Measurements from ENCODE around the gene DNAJB13. TPM values are rescaled to one million over a fixed set of nuclear protein-coding genes. Genes with fewer than 3 reads are reported as not detected.

Gene DNAJB13
- polyA plus RNA-seq, 1 of the 3 experiments (the other 2 are of a cell fraction): 0.51 TPM

- H3K79me2 ChIP-seq (ENCODE audit: insufficient read depth): no peaks in the 10 kb centered on the region
- no peak overlapping the region for H3K4me2 ChIP-seq
- H3F3A ChIP-seq (replicated peaks; ENCODE audit: insufficient read depth): no peaks in the 10 kb centered on the region
- H4K20me1 ChIP-seq (ENCODE audit: insufficient read depth): no peaks in the 10 kb centered on the region
- H3K9me2 ChIP-seq: no peaks in the 10 kb centered on the region
- no peaks in the 10 kb centered on the region for H3K9me3 ChIP-seq
- no peak overlapping the region for H3K9ac ChIP-seq
- H2AFZ ChIP-seq (ENCODE audit: low read depth): no peak overlapping the region
- DNase-seq: no peak
- WGBS (ENCODE audit: low lambda C conversion rate): 80% methylated on average over 9 of the region's 9 CpGs
- ChIA-PET POLR2A (interaction anchor here (1.1 kb wide), 1 partner anchor 36 kb away, joined by 3 read pairs; the partner anchor contains the start of gene UCP2), CTCF (interaction anchor here (1.3 kb wide), 1 partner anchor 37 kb away, joined by 3 read pairs; no protein-coding TSS in a partner anchor)
- H3K4me3 ChIP-seq (ENCODE audit: low read depth in 2 of 2, low read length in 1 of 2): no peak overlapping the region
- H3K4me1 ChIP-seq (ENCODE audit: control insufficient read depth in 1 of 2, insufficient read depth in 2 of 2, low read depth in 1 of 2, low read length in 1 of 2): no peaks in the 10 kb centered on the region
- no peak for TF ChIP-seq TEAD4 (IDR thresholded peaks at IDR 0.05; ENCODE audit: borderline replicate concordance, insufficient read depth)
- H3K36me3 ChIP-seq (replicated peaks in 1 of 2; ENCODE audit: control insufficient read depth in 1 of 2, insufficient read depth in 2 of 2, low read length in 1 of 2): peaks cover 10 to 47% of the 10 kb centered on the region in 2 experiments
- no peaks in the 10 kb centered on the region for H3K27me3 ChIP-seq (ENCODE audit: insufficient read depth)
- no peak overlapping the region; a peak in 1 of 4 replicates for H3K27ac ChIP-seq (ENCODE audit: low read depth in 2 of 2, low read length in 1 of 2)
These were observed 67.6 kb downstream of the DNAJB13 start for GRCh38 chr11:74018331-74019005.

DNA sequence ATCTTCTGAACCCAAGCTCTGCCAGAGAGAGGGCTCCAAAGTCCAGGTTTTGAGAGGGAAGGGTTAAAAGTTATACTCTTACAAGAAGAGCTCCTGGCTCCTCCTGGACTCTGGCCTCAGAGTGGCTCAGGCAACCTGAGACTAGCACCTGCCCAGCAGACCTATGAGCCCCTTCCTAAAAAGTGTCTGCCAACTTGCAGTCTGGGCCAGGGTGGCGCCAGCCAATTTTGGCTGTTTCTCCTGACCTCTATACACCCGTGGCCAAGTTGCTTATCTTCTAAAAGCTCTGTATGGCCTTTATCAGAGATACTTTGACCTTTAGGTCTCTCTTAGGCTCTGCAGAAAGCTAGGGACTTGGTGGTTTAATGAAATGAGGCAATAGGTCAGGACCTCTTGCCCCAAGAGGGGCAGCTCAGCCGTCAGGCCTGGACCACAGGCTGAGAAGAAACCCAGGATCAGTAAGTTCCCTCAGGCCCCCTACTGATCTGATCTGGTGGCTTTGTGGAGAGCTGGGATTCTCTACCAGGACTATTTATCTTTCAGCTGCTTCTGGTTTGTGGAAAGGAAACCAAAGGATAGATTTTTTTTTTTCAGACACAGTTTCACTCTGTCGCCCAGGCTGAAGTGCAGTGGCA is 68.4 kb downstream of the DNAJB13 start:
- Histone ChIP-seq H4K20me1 (ENCODE audit: insufficient read depth) (no peaks in the 10 kb centered on the region), H3F3A (replicated peaks; ENCODE audit: insufficient read depth) (no peaks in the 10 kb centered on the region), H3K27me3 (ENCODE audit: insufficient read depth) (no peaks in the 10 kb centered on the region), H3K9ac (no peak overlapping the region), H3K4me2 (no peak overlapping the region), H3K79me2 (ENCODE audit: insufficient read depth) (no peaks in the 10 kb centered on the region), H3K9me3 (no peaks in the 10 kb centered on the region), H2AFZ (ENCODE audit: low read depth) (no peak overlapping the region), H3K9me2 (no peaks in the 10 kb centered on the region), H3K4me1 (ENCODE audit: control insufficient read depth in 1 of 2, insufficient read depth in 2 of 2, low read depth in 1 of 2, low read length in 1 of 2) (peaks cover 0 to 3% of the 10 kb centered on the region in 2 experiments; a peak in 1 of 4 replicates), H3K27ac (ENCODE audit: low read depth in 2 of 2, low read length in 1 of 2) (no peak overlapping the region), H3K36me3 (replicated peaks in 1 of 2; ENCODE audit: control insufficient read depth in 1 of 2, insufficient read depth in 2 of 2, low read length in 1 of 2) (peaks cover 10 to 47% of the 10 kb centered on the region in 2 experiments), H3K4me3 (ENCODE audit: low read depth in 2 of 2, low read length in 1 of 2) (no peak overlapping the region)
- POLR2A ChIA-PET: interaction anchor here (1.1 kb wide), 1 partner anchor 37 kb away, joined by 3 read pairs; the partner anchor contains the start of gene UCP2
- CTCF ChIA-PET: interaction anchor here (1.3 kb wide), 1 partner anchor 37 kb away, joined by 3 read pairs; no protein-coding TSS in a partner anchor
- DNase-seq: no peak
- TF ChIP-seq EZH2phosphoT487 (IDR thresholded peaks at IDR 0.05; ENCODE audit: borderline replicate concordance, low read depth) (no peak), FOXM1 (IDR thresholded peaks at IDR 0.05; ENCODE audit: low read depth) (no peak), RAD21 (IDR thresholded peaks at IDR 0.05; ENCODE audit: low read length) (no peak), SIN3A (IDR thresholded peaks at IDR 0.05; ENCODE audit: borderline replicate concordance, low read depth, low read length) (no peak), YY1 (IDR thresholded peaks at IDR 0.05; ENCODE audit: low read depth) (no peak), REST (IDR thresholded peaks at IDR 0.05; ENCODE audit: low read depth, low read length) (no peak), EP300 (IDR thresholded peaks at IDR 0.05; ENCODE audit: borderline replicate concordance in 1 of 2, low read depth in 1 of 2, low read length in 1 of 2) (no peak), GABPA (IDR thresholded peaks at IDR 0.05; ENCODE audit: low read depth) (no peak), POLR2AphosphoS5 (IDR thresholded peaks at IDR 0.05; ENCODE audit: low read depth, low read length) (no peak), FOXJ3 (CRISPR knock-in tag; IDR thresholded peaks at IDR 0.05) (no peak), JUND (IDR thresholded peaks at IDR 0.05) (no peak), GATA2 (CRISPR knock-in tag; IDR thresholded peaks at IDR 0.05) (no peak), CHD2 (IDR thresholded peaks at IDR 0.05; ENCODE audit: low read length, partially characterized antibody) (no peak), RCOR1 (IDR thresholded peaks at IDR 0.05; ENCODE audit: low read length) (no peak), SMC3 (IDR thresholded peaks at IDR 0.05; ENCODE audit: low read depth, low read length) (no peak), NFIC (IDR thresholded peaks at IDR 0.05; ENCODE audit: borderline replicate concordance) (no peak), NRF1 (IDR thresholded peaks at IDR 0.05; ENCODE audit: low read depth, low read length) (no peak)
- TF ChIP-seq, protein P1, sequence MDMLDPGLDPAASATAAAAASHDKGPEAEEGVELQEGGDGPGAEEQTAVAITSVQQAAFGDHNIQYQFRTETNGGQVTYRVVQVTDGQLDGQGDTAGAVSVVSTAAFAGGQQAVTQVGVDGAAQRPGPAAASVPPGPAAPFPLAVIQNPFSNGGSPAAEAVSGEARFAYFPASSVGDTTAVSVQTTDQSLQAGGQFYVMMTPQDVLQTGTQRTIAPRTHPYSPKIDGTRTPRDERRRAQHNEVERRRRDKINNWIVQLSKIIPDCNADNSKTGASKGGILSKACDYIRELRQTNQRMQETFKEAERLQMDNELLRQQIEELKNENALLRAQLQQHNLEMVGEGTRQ (IDR thresholded peaks at IDR 0.05; ENCODE audit: borderline replicate concordance, low read depth, low read length): no peak
- TF ChIP-seq, protein P2, sequence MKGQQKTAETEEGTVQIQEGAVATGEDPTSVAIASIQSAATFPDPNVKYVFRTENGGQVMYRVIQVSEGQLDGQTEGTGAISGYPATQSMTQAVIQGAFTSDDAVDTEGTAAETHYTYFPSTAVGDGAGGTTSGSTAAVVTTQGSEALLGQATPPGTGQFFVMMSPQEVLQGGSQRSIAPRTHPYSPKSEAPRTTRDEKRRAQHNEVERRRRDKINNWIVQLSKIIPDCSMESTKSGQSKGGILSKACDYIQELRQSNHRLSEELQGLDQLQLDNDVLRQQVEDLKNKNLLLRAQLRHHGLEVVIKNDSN (IDR thresholded peaks at IDR 0.05; ENCODE audit: borderline replicate concordance, low read depth): no peak
- TF ChIP-seq, protein P3, sequence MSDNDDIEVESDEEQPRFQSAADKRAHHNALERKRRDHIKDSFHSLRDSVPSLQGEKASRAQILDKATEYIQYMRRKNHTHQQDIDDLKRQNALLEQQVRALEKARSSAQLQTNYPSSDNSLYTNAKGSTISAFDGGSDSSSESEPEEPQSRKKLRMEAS (IDR thresholded peaks at IDR 0.05; ENCODE audit: low read depth): no peak
- WGBS (ENCODE audit: low lambda C conversion rate): 94% methylated on average over 3 of the region's 4 CpGs
